ENCODE measurements around the gene GNG13.

Gene GNG13

DNA sequence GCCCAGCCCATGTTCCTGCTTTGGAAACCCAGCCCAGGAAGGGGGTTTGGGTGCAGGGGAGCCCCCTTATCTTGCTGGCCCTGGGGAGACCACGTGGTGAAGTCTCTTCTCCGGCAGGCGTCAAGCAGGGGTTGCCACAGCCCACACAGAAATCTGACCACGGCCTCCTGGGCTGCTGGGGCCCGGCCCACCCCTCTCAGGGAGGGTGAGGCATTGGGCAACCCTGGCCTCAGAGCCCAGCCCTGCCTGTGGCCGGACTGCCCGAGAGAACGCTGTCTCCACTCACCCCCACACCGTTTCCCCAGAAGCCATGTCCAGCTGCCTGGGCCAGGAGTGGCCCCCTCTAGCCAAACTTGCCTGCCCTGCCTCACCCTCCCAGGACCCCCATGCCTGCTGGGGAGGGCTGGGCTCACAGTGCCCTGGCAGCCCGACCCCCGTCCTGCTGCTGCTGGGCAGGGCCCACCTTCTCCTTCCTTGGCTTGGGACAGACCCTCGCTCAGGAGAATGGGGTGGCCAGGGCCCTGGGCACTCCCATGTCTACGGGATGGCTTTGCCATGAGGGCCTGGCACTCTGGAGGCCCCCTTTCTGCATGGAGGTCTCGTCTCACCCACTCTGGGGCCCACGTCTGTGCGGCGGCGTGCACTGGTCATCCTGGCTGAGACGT, 19.1 kb downstream of the GNG13 start:
- no peaks in the 10 kb centered on the region for H3K36me3 ChIP-seq (ENCODE audit: insufficient read depth)
- no peak overlapping the region for H3K4me3 ChIP-seq (IDR thresholded peaks at IDR 0.05; ENCODE audit: insufficient read depth, low read depth, low read length)
- H3K9ac ChIP-seq = no peak overlapping the region
- TF ChIP-seq, protein P1, sequence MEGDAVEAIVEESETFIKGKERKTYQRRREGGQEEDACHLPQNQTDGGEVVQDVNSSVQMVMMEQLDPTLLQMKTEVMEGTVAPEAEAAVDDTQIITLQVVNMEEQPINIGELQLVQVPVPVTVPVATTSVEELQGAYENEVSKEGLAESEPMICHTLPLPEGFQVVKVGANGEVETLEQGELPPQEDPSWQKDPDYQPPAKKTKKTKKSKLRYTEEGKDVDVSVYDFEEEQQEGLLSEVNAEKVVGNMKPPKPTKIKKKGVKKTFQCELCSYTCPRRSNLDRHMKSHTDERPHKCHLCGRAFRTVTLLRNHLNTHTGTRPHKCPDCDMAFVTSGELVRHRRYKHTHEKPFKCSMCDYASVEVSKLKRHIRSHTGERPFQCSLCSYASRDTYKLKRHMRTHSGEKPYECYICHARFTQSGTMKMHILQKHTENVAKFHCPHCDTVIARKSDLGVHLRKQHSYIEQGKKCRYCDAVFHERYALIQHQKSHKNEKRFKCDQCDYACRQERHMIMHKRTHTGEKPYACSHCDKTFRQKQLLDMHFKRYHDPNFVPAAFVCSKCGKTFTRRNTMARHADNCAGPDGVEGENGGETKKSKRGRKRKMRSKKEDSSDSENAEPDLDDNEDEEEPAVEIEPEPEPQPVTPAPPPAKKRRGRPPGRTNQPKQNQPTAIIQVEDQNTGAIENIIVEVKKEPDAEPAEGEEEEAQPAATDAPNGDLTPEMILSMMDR (conservative IDR thresholded peaks at IDR 0.05; ENCODE audit: low read depth, low read length) = no peak
- H3K27me3 ChIP-seq (ENCODE audit: insufficient read depth, low read depth) = peaks cover 77% of the 10 kb centered on the region
- H3K4me1 ChIP-seq (ENCODE audit: low read depth, poor library complexity, severe bottlenecking) = no peaks in the 10 kb centered on the region
- H4K20me1 ChIP-seq (ENCODE audit: insufficient read depth) = no peaks in the 10 kb centered on the region
- no peak overlapping the region for H3K27ac ChIP-seq
- no peak overlapping the region for H3K4me2 ChIP-seq
- no peaks in the 10 kb centered on the region for H3K79me2 ChIP-seq (ENCODE audit: insufficient read depth, low read depth)
- no peak overlapping the region for H2AFZ ChIP-seq (ENCODE audit: low read depth)

DNA sequence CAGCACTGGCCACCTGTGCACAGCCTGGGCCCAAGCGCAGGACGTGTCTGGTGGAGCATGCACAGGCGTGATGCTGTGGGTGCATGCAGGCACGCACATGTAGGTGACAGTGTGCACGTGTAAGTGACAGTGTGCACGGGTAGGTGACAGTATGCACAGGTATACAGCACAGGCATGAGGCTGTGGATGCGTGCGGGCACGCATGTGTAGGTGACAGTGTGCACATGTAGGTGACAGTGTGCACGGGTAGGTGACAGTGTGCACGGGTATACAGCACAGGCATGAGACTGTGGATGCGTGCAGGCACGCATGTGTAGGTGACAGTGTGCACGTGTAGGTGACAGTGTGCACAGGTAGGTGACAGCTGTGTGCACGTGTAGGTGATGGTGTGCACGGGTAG, 20.2 kb downstream of the GNG13 start:
- H3K4me2 ChIP-seq = no peak overlapping the region
- H2AFZ ChIP-seq (ENCODE audit: low read depth) = no peak overlapping the region
- no peaks in the 10 kb centered on the region for H3K36me3 ChIP-seq (ENCODE audit: insufficient read depth)
- no peak overlapping the region for H3K4me3 ChIP-seq (IDR thresholded peaks at IDR 0.05; ENCODE audit: insufficient read depth, low read depth, low read length)
- TF ChIP-seq, protein P1 (conservative IDR thresholded peaks at IDR 0.05; ENCODE audit: low read depth, low read length) = no peak
- H4K20me1 ChIP-seq (ENCODE audit: insufficient read depth) = no peaks in the 10 kb centered on the region
- no peak overlapping the region for H3K27ac ChIP-seq
- H3K9ac ChIP-seq = no peak overlapping the region
- H3K79me2 ChIP-seq (ENCODE audit: insufficient read depth, low read depth) = no peaks in the 10 kb centered on the region
- H3K4me1 ChIP-seq (ENCODE audit: low read depth, poor library complexity, severe bottlenecking) = no peaks in the 10 kb centered on the region
- H3K27me3 ChIP-seq (ENCODE audit: insufficient read depth, low read depth) = peaks cover 88% of the 10 kb centered on the region

DNA sequence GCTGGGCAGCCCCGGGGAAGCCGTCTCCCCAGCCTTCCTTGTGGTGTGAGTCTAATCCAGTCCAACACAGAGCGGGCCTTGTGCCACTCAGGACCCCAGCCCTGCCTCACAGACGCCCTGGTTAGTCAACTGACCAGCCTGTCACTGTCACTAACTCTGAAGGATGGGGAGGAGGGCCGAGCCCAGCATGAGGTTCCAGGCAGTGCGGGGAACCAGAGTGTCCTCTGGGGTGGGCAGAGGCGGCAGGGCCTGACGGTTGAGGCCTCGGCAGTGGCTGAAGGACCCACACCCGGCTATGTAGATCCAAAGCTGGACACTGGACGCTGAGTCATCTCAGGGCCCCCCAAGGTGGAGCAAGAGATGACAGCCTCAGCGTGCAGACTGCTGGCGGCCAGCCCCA, 21.0 kb downstream of the GNG13 start:
- H3K4me2 ChIP-seq = no peak overlapping the region
- H3K9ac ChIP-seq = no peak overlapping the region
- H3K27me3 ChIP-seq (ENCODE audit: insufficient read depth, low read depth) = peaks cover 95% of the 10 kb centered on the region
- H3K79me2 ChIP-seq (ENCODE audit: insufficient read depth, low read depth) = no peaks in the 10 kb centered on the region
- no peaks in the 10 kb centered on the region for H4K20me1 ChIP-seq (ENCODE audit: insufficient read depth)
- H3K36me3 ChIP-seq (ENCODE audit: insufficient read depth) = no peaks in the 10 kb centered on the region
- H3K4me1 ChIP-seq (ENCODE audit: low read depth, poor library complexity, severe bottlenecking) = no peaks in the 10 kb centered on the region
- H2AFZ ChIP-seq (ENCODE audit: low read depth) = no peak overlapping the region
- no peak overlapping the region for H3K4me3 ChIP-seq (IDR thresholded peaks at IDR 0.05; ENCODE audit: insufficient read depth, low read depth, low read length)
- H3K27ac ChIP-seq = no peak overlapping the region
- TF ChIP-seq, protein P1 (conservative IDR thresholded peaks at IDR 0.05; ENCODE audit: low read depth, low read length) = no peak

DNA sequence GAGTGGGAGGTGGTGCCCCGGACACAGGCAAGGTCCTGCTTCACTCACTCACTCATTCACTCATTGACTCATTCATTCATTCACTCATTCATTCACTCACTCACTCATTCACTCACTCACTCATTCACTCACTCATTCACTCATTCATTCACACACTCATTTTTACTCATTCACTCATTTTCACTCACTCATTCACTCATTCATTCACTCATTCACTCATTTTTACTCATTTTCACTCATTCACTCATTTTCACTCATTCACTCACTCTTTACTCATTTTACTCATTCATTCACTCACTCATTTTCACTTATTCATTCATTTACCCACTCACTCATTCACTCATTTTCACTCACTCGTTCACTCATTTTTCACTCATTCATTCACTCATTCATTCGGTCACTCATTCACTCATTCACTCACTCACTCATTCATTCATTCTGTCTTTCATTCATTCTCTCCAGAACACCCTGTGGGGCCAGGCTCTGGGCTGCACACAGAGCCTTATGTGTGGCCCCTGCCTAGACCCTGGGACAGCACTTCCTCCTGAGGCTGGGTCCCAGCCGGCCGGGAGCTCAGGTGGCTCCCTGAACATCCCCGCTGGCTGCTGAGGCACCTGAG, 21.5 kb downstream of the GNG13 start:
- H3K4me2 ChIP-seq = no peak overlapping the region
- H3K4me3 ChIP-seq (IDR thresholded peaks at IDR 0.05; ENCODE audit: insufficient read depth, low read depth, low read length) = no peak overlapping the region
- H3K9ac ChIP-seq = no peak overlapping the region
- TF ChIP-seq, protein P1 (conservative IDR thresholded peaks at IDR 0.05; ENCODE audit: low read depth, low read length) = no peak
- H3K27me3 ChIP-seq (ENCODE audit: insufficient read depth, low read depth) = peaks cover 99% of the 10 kb centered on the region
- no peaks in the 10 kb centered on the region for H3K36me3 ChIP-seq (ENCODE audit: insufficient read depth)
- no peaks in the 10 kb centered on the region for H4K20me1 ChIP-seq (ENCODE audit: insufficient read depth)
- H3K79me2 ChIP-seq (ENCODE audit: insufficient read depth, low read depth) = no peaks in the 10 kb centered on the region
- no peak overlapping the region for H3K27ac ChIP-seq
- H3K4me1 ChIP-seq (ENCODE audit: low read depth, poor library complexity, severe bottlenecking) = no peaks in the 10 kb centered on the region
- no peak overlapping the region for H2AFZ ChIP-seq (ENCODE audit: low read depth)
